ENCODE measurements around the gene MED12. TPM values are rescaled to one million over a fixed set of nuclear protein-coding genes. Genes with fewer than 3 reads are reported as not detected.

MED12 gene
- total and polyA plus RNA-seq, 9 donors = 22.5 to 52.0 (median 44.0) TPM

GRCh38 chrX:71158603-71159002, 40.2 kb downstream of the MED12 start:
- no peak for DNase-seq
- WGBS (ENCODE audit: insufficient coverage) = 69% methylated on average over 5 of the region's 6 CpGs

GRCh38 chrX:71159335-71159734, 40.9 kb downstream of the MED12 start:
- Histone ChIP-seq H3K4me3 (ENCODE audit: low read length) (no peak overlapping the region), H3K27ac (ENCODE audit: low read length) (no peak overlapping the region), H3K4me1 (ENCODE audit: control insufficient read depth, insufficient read depth, low read length) (no peaks in the 10 kb centered on the region), H3K9me3 (replicated peaks; ENCODE audit: control insufficient read depth, low read depth, low read length) (no peaks in the 10 kb centered on the region), H3K36me3 (ENCODE audit: control insufficient read depth, insufficient read depth, low read length) (no peaks in the 10 kb centered on the region), H3K27me3 (ENCODE audit: control insufficient read depth, insufficient read depth, low read length) (peaks cover 2% of the 10 kb centered on the region)
- WGBS (ENCODE audit: insufficient coverage) = 67% methylated on average over 2 of the region's 5 CpGs
- DNase-seq = no peak

More at GRCh38 chrX:71158603-71159002, 40.2 kb downstream of the MED12 start:
- Histone ChIP-seq H3K4me3 (ENCODE audit: low read length) (no peak overlapping the region), H3K27me3 (ENCODE audit: control insufficient read depth, insufficient read depth, low read length) (peaks cover 2% of the 10 kb centered on the region), H3K36me3 (ENCODE audit: control insufficient read depth, insufficient read depth, low read length) (no peaks in the 10 kb centered on the region), H3K27ac (ENCODE audit: low read length) (no peak overlapping the region), H3K4me1 (ENCODE audit: control insufficient read depth, insufficient read depth, low read length) (no peaks in the 10 kb centered on the region), H3K9me3 (replicated peaks; ENCODE audit: control insufficient read depth, low read depth, low read length) (no peaks in the 10 kb centered on the region)

- WGBS (ENCODE audit: insufficient coverage) = 79% methylated on average over 2 of the region's 3 CpGs
- H3K4me3 ChIP-seq (ENCODE audit: low read length) = no peak overlapping the region
Observed at GRCh38 chrX:71160475-71160874, 42.1 kb downstream of the MED12 start.

GRCh38 chrX:71162981-71163380, 44.6 kb downstream of the MED12 start:
- DNase-seq = no peak
- Histone ChIP-seq H3K4me1 (ENCODE audit: control insufficient read depth, insufficient read depth, low read length) (no peaks in the 10 kb centered on the region), H3K4me3 (ENCODE audit: low read length) (no peak overlapping the region), H3K27ac (ENCODE audit: low read length) (no peak overlapping the region), H3K9me3 (replicated peaks; ENCODE audit: control insufficient read depth, low read depth, low read length) (no peaks in the 10 kb centered on the region), H3K27me3 (ENCODE audit: control insufficient read depth, insufficient read depth, low read length) (peaks cover 4% of the 10 kb centered on the region), H3K36me3 (ENCODE audit: control insufficient read depth, insufficient read depth, low read length) (no peaks in the 10 kb centered on the region)
- 81% methylated on average over 4 of the region's 4 CpGs for WGBS (ENCODE audit: insufficient coverage)

More at GRCh38 chrX:71160475-71160874, 42.1 kb downstream of the MED12 start:
- H3K27me3 ChIP-seq (ENCODE audit: control insufficient read depth, insufficient read depth, low read length) = peaks cover 2% of the 10 kb centered on the region
- no peaks in the 10 kb centered on the region for H3K9me3 ChIP-seq (replicated peaks; ENCODE audit: control insufficient read depth, low read depth, low read length)
- no peak overlapping the region for H3K27ac ChIP-seq (ENCODE audit: low read length)
- no peaks in the 10 kb centered on the region for H3K4me1 ChIP-seq (ENCODE audit: control insufficient read depth, insufficient read depth, low read length)
- no peak for DNase-seq
- no peaks in the 10 kb centered on the region for H3K36me3 ChIP-seq (ENCODE audit: control insufficient read depth, insufficient read depth, low read length)

- 79% methylated on average over 10 of the region's 12 CpGs for WGBS (ENCODE audit: insufficient coverage)
- Histone ChIP-seq H3K4me3 (ENCODE audit: low read length) (no peak overlapping the region), H3K9me3 (replicated peaks; ENCODE audit: control insufficient read depth, low read depth, low read length) (no peaks in the 10 kb centered on the region), H3K4me1 (ENCODE audit: control insufficient read depth, insufficient read depth, low read length) (no peaks in the 10 kb centered on the region), H3K36me3 (ENCODE audit: control insufficient read depth, insufficient read depth, low read length) (no peaks in the 10 kb centered on the region), H3K27ac (ENCODE audit: low read length) (no peak overlapping the region), H3K27me3 (ENCODE audit: control insufficient read depth, insufficient read depth, low read length) (peaks cover 4% of the 10 kb centered on the region)
- no peak for DNase-seq
Observed at GRCh38 chrX:71164071-71164470, 45.7 kb downstream of the MED12 start.

GRCh38 chrX:71166461-71166860, 48.1 kb downstream of the MED12 start:
- DNase-seq = no peak
- Histone ChIP-seq H3K4me1 (ENCODE audit: control insufficient read depth, insufficient read depth, low read length) (no peaks in the 10 kb centered on the region), H3K36me3 (ENCODE audit: control insufficient read depth, insufficient read depth, low read length) (no peaks in the 10 kb centered on the region), H3K9me3 (replicated peaks; ENCODE audit: control insufficient read depth, low read depth, low read length) (no peaks in the 10 kb centered on the region), H3K27ac (ENCODE audit: low read length) (no peak overlapping the region), H3K4me3 (ENCODE audit: low read length) (no peak overlapping the region), H3K27me3 (ENCODE audit: control insufficient read depth, insufficient read depth, low read length) (peaks cover 4% of the 10 kb centered on the region)
- WGBS (ENCODE audit: insufficient coverage) = 42% methylated on average over 2 of the region's 6 CpGs

- WGBS (ENCODE audit: insufficient coverage) = 73% methylated on average over 10 of the region's 17 CpGs
- Histone ChIP-seq H3K9me3 (replicated peaks; ENCODE audit: control insufficient read depth, low read depth, low read length) (no peaks in the 10 kb centered on the region), H3K27ac (ENCODE audit: low read length) (no peak overlapping the region), H3K4me1 (ENCODE audit: control insufficient read depth, insufficient read depth, low read length) (no peaks in the 10 kb centered on the region), H3K4me3 (ENCODE audit: low read length) (no peak overlapping the region), H3K36me3 (ENCODE audit: control insufficient read depth, insufficient read depth, low read length) (no peaks in the 10 kb centered on the region), H3K27me3 (ENCODE audit: control insufficient read depth, insufficient read depth, low read length) (peaks cover 7% of the 10 kb centered on the region)
- DNase-seq = no peak
Observed at GRCh38 chrX:71167031-71167781, 48.8 kb downstream of the MED12 start.

GRCh38 chrX:71168134-71168533, 49.7 kb downstream of the MED12 start:
- peaks cover 6% of the 10 kb centered on the region for H3K27me3 ChIP-seq (ENCODE audit: control insufficient read depth, insufficient read depth, low read length)
- no peaks in the 10 kb centered on the region for H3K36me3 ChIP-seq (ENCODE audit: control insufficient read depth, insufficient read depth, low read length)
- H3K4me1 ChIP-seq (ENCODE audit: control insufficient read depth, insufficient read depth, low read length) = no peaks in the 10 kb centered on the region
- DNase-seq = no peak
- 88% methylated on average over 4 of the region's 8 CpGs for WGBS (ENCODE audit: insufficient coverage)
- no peaks in the 10 kb centered on the region for H3K9me3 ChIP-seq (replicated peaks; ENCODE audit: control insufficient read depth, low read depth, low read length)
- no peak overlapping the region for H3K4me3 ChIP-seq (ENCODE audit: low read length)
- H3K27ac ChIP-seq (ENCODE audit: low read length) = no peak overlapping the region

- H3K4me1 ChIP-seq (ENCODE audit: control insufficient read depth, insufficient read depth, low read length) = no peaks in the 10 kb centered on the region
- H3K9me3 ChIP-seq (replicated peaks; ENCODE audit: control insufficient read depth, low read depth, low read length) = no peaks in the 10 kb centered on the region
- H3K4me3 ChIP-seq (ENCODE audit: low read length) = no peak overlapping the region
- WGBS (ENCODE audit: insufficient coverage) = 88% methylated on average over 21 of the region's 22 CpGs
- H3K36me3 ChIP-seq (ENCODE audit: control insufficient read depth, insufficient read depth, low read length) = no peaks in the 10 kb centered on the region
- no peak overlapping the region for H3K27ac ChIP-seq (ENCODE audit: low read length)
- no peak for DNase-seq
- H3K27me3 ChIP-seq (ENCODE audit: control insufficient read depth, insufficient read depth, low read length) = peaks cover 5% of the 10 kb centered on the region
Observed at GRCh38 chrX:71169586-71169985, 51.2 kb downstream of the MED12 start.

- Histone ChIP-seq H3K4me3 (ENCODE audit: low read length) (no peak overlapping the region), H3K27ac (ENCODE audit: low read length) (no peak overlapping the region), H3K27me3 (ENCODE audit: control insufficient read depth, insufficient read depth, low read length) (peaks cover 5% of the 10 kb centered on the region), H3K4me1 (ENCODE audit: control insufficient read depth, insufficient read depth, low read length) (no peaks in the 10 kb centered on the region), H3K36me3 (ENCODE audit: control insufficient read depth, insufficient read depth, low read length) (no peaks in the 10 kb centered on the region), H3K9me3 (replicated peaks; ENCODE audit: control insufficient read depth, low read depth, low read length) (no peaks in the 10 kb centered on the region)
- 44% methylated on average over 2 of the region's 5 CpGs for WGBS (ENCODE audit: insufficient coverage)
- DNase-seq = no peak
Observed at GRCh38 chrX:71170660-71171059, 52.3 kb downstream of the MED12 start.
